WERI-Rb-1 (cell line): ENCODE results near the gene ZCCHC24.

Experiments
- DNase-seq: peaks from one replicate; pipeline ENCODE4 v3.0.0-alpha.2; 2020
- H3K27ac ChIP-seq: fragments of 250-450 bp; sonication (Bioruptor Pico); 2 replicates; pipeline ENCODE4 v1.5.1; 2020; ENCODE audit warnings: mild to moderate bottlenecking, moderate library complexity
- H3K27me3 ChIP-seq: fragments of 250-450 bp; sonication (Bioruptor Pico); 2 replicates; pipeline ENCODE4 v1.5.1; 2021; ENCODE audit warnings: mild to moderate bottlenecking, low read depth, moderate library complexity; ENCODE audit not compliant: insufficient read depth, severe bottlenecking
- H3K36me3 ChIP-seq: fragments of 250-450 bp; sonication (Bioruptor Pico); 2 replicates; pipeline ENCODE4 v1.5.1; 2020; ENCODE audit warnings: mild to moderate bottlenecking, moderate library complexity
- H3K4me3 ChIP-seq: 2 replicates; pipeline ENCODE4 v1.5.1; 2011; ENCODE audit warnings: low read depth, mild to moderate bottlenecking, control low read depth, low read length
- H3K9me3 ChIP-seq: fragments of 250-450 bp; sonication (Bioruptor Pico); 2 replicates; pipeline ENCODE4 v1.5.1; 2021; ENCODE audit warnings: mild to moderate bottlenecking, moderate library complexity; ENCODE audit not compliant: severe bottlenecking
- CTCF ChIP-seq: IDR thresholded peaks from 2 replicates; pipeline ENCODE4 v1.5.1; 2011; ENCODE audit warnings: low read depth, mild to moderate bottlenecking, control low read depth, inconsistent platforms, low read length

ZCCHC24 gene

GRCh38 chr10:79424221-79425073, 21.0 kb downstream of the ZCCHC24 start:
- no peaks in the 10 kb centered on the region for H3K9me3 ChIP-seq
- no peaks in the 10 kb centered on the region for H3K36me3 ChIP-seq
- no peak overlapping the region for H3K27ac ChIP-seq
- no peaks in the 10 kb centered on the region for H3K27me3 ChIP-seq
- TF ChIP-seq CTCF = no peak
- DNase-seq = no peak
- no peak overlapping the region for H3K4me3 ChIP-seq

- DNase-seq = no peak
- no peaks in the 10 kb centered on the region for H3K9me3 ChIP-seq
- no peak overlapping the region for H3K4me3 ChIP-seq
- no peak for TF ChIP-seq CTCF
- H3K27me3 ChIP-seq = no peaks in the 10 kb centered on the region
- no peak overlapping the region for H3K27ac ChIP-seq
- H3K36me3 ChIP-seq = no peaks in the 10 kb centered on the region
Observed at GRCh38 chr10:79422178-79422892, 23.1 kb downstream of the ZCCHC24 start.

GRCh38 chr10:79420974-79421688, 24.3 kb downstream of the ZCCHC24 start:
- Histone ChIP-seq H3K27ac (no peak overlapping the region), H3K4me3 (no peak overlapping the region), H3K36me3 (no peaks in the 10 kb centered on the region), H3K27me3 (no peaks in the 10 kb centered on the region), H3K9me3 (no peaks in the 10 kb centered on the region)
- no peak for DNase-seq
- TF ChIP-seq CTCF = no peak

- H3K4me3 ChIP-seq = no peak overlapping the region
- TF ChIP-seq CTCF = no peak
- no peaks in the 10 kb centered on the region for H3K36me3 ChIP-seq
- DNase-seq = no peak
- H3K27ac ChIP-seq = no peak overlapping the region
- H3K27me3 ChIP-seq = no peaks in the 10 kb centered on the region
- no peaks in the 10 kb centered on the region for H3K9me3 ChIP-seq
Observed at GRCh38 chr10:79418886-79419595, 26.4 kb downstream of the ZCCHC24 start.

GRCh38 chr10:79418274-79418673, 27.1 kb downstream of the ZCCHC24 start:
- Histone ChIP-seq H3K36me3 (no peaks in the 10 kb centered on the region), H3K4me3 (no peak overlapping the region)

More at GRCh38 chr10:79418274-79418673, 27.1 kb downstream of the ZCCHC24 start:
- H3K27ac ChIP-seq = no peak overlapping the region
- H3K27me3 ChIP-seq = no peaks in the 10 kb centered on the region
- H3K9me3 ChIP-seq = no peaks in the 10 kb centered on the region
- no peak for DNase-seq
- TF ChIP-seq CTCF = no peak
